CD4-positive, alpha-beta T cell treated with Interleukin-21 for 1 hour (primary cell): ENCODE results near the gene LAMTOR1.

ENCODE experiments used
- DNase-seq: peaks from one replicate; pipeline ENCODE4 v3.0.0-alpha.2; 2020

LAMTOR1 gene

DNA sequence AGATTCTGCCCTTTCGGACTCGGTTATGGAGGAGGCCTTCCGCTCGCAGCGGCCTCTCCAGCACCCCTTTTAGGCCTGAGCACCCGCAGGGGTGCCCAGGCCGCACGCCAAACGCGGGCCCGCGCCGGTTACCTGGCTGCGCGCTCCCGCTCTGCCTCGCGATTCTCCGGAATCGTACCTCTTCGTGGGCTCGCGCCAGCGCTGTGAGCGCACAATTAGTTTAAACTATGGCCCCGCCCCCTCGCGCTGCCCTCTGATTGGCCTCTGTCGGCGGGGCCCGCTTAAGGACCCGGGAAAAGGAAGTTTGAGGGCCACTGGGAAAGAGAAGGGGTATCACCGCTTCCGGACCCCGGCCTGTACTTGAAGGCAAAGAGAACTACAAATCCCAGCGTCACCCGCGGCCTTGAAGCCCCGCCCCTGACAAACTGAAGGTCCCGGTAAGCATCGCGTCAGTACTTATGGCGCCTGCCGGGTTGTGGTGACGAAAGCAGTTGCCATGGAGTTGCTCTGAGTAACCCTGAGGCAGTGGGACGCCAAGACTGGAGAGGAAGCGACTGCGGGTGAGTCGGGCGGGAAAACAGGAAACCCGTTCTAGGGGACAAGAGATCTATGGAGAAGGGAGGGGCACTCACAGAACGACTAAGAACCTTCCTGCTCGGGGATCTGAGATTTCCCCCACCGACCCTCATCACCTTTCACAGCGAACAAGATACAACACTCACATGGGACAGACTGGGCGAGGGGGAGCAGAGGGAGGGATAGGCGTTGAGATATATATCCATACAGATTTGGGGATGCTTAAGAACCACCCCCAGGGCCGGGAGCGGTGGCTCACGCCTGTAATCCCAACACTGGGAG, 22.5 kb downstream of the LAMTOR1 start, which contains the start of the genes LRRC51 and NUMA1:
Gene LRRC51, plus strand, starts transcription at position 525 of the 858 bp plus-strand sequence. CDS start 8,234 bp downstream, outside the sequence.
Gene NUMA1, minus strand, starts transcription at position 217 of the 858 bp plus-strand sequence. CDS start 44,599 bp downstream, outside the sequence.
- DNase-seq = peak; percentile 100

DNA sequence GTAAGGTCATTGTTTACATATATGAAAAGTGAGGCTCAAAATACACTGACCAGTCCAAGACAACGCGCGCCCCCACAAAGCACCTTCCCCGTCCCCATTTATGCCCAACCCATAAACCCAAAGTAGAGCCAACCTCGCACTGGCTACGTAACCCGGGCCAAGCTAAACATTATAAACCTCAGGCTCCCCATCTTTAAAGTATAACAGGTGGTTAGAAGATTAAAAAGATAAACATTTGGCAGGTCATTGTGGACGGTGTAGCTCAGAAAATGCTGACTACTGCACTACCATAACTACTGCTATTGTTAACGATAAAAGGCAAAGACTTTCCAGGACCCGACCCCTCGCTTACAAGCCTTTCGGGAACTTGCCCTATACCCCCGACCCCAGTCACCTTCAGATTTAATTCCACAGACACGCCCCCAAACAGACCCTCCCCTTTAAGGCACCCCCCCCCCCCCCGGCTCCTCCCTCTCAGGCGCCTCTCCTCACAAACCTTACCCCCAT, 23.2 kb downstream of the LAMTOR1 start:
- DNase-seq = peak; percentile 57

DNA sequence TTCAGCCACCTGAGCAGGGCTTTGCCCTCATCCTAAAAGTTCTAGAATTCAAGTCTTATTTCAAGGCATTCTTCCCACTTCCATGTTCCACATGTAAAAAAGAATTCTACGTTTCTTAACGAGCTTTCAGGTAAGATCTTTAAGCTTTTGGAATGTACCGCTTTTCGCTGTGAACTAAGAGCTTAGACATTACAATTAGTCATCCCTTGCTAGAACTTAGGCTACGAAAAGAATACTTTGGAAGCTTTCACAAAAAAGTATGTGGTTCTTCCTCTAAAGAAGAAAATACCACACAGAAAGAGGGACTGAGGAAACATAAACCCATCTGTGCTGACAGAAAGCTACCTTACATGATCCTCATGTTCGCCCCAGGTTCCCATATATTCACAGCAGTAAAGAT, 24.6 kb downstream of the LAMTOR1 start:
- DNase-seq = no peak

DNA sequence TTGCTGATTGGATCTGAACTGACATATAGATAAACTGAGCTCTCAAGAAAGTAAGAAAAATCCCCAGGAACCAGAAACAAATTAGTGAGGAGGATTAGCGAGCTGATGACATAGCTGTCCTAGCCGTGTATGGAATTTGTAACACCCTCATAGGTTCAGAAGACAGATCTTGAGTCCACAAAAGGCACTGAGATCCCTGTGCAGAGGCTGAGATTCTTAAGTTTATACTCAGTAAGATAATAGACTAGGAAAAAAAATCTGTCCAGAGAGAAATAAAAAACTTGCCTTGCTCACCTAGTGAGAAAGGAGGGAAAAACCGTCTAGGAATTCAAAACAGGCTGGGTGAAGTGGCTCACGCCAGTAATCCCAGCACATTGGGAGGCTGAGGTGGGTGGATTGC, 27.3 kb downstream of the LAMTOR1 start:
- DNase-seq = no peak

DNA sequence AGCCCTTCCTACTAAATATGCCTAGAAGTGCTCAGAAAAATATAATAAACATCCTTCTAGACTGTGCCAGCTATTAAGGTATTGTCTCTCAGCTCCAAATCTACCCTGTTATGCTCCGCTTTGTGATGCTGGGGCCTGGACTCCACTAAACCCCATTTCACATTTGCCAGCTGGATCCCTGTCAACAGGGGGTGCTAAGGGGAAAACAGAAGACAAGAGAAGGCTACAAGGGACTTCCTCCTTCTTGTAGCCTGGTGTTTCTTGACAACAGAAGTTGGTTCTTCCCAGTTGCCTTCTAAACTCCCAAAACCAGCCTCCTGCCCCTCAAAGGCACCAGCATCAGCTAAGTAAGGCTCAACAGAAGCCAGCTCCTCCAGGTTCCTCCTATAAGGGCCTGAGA, 28.0 kb downstream of the LAMTOR1 start:
- DNase-seq = peak; percentile 21

DNA sequence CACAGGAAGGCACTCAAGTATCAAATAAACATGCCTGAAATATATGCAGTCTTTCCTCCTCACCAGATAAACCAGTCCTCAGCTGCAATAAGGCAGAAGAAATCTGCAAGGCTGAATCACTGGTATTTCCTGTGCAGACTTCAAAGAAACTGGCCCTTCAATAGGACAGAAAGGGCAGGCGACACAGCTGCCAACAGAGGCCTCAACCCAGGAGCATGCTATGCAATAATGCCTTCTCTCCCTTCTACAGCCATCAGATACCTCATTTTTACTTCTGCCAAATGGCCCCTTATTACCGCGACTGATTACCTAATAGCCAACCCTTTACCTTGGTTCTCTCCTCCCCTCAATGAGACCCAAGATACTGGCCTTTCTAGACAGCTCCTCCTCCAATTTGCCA, 30.7 kb downstream of the LAMTOR1 start:
- DNase-seq = no peak

DNA sequence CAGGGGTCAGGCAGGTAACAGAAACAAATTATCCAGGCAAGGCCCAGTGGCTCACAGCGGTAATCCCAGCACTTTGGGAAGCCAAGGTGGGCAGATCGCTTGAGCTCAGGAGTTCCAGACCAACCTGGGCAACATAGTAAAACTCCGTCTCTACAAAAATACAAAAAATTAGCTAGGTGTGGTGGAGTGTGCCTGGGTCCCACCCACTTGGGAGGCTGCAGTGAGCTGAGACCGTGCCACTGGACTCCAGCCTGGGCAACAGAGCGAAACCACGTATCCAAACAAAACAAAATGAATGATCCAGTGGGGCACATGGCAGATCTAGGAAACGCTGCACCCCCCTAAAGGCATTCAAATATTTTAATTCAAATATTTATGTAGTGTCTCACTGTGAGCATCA, 32.6 kb downstream of the LAMTOR1 start:
- DNase-seq = no peak

DNA sequence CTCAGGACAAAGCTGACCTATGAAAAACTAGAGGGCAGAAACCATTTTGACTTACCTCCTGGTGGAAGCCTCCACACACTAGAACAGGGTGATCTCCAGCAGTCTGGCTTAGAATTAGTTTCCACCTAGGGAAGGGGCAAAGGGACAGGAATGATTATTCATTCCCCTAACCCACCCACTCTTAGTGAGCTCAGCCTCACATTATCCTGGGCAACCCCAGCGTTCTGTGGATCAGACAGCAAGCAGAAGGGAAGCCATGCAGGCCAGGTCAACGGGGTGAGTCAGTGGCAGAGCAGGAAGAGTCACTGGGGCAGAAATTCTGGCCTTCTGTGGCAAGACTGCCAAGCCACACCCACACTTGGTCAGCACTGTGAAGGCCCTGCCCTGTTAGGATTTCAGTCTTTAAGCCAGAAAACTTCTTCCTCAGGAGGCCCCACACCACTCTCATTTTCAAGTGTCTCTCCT, 33.3 kb downstream of the LAMTOR1 start:
- DNase-seq = peak; percentile 13

DNA sequence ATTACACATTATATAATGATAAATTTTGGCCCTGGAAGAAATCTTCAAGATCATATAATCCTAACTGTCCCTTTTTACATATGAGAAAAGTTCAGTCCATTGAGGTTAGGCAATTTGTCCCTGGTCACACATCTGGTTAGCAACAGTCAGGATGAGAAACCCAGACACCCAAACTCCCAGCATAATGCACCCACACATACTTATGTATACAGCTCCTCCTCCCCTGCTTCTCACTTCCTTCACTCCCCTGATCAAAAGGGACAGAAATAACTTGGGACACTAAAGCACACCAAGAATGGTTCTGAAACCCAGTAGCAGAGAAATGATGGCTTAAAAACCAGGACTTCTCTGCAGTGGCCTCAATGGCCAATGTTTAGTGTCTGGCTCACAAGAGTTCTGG, 33.9 kb downstream of the LAMTOR1 start:
- DNase-seq = no peak

DNA sequence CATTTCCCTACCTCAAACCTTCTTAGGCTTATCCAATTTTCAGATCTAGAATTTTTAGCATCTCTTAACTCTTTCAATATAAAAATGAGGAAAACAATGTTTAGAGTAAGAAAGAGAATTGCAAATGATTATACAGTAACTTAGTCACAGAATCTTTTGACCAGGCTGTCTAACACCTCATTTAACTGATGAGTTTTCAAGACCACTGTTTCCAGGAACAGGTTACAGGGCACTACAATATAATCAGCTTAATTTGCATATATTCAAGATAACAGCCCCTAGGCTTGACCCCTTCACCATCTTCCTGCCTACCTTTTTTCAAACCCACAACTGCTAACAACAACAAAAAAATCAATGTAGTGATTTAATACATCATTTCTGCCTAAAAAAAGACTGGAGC, 35.4 kb downstream of the LAMTOR1 start:
- no peak for DNase-seq

DNA sequence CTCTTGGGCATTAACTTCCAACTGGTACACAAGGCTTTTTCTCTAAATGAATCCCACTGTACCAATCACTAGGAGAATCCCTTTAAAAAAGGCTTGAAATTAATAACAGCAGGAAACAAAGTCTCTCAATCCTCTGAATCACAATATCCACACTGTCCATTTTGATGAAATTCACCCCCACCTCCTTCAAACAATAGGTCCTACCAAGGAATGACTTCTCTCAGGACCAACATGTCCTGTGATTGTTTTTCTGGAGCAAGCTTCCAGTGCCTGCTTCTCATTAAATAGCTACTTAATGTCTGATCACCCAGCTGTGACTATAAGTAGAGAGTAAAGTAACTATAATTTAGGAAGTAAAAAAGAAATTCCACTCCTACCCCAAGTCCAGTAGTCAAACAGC, 35.8 kb downstream of the LAMTOR1 start:
- DNase-seq = no peak

DNA sequence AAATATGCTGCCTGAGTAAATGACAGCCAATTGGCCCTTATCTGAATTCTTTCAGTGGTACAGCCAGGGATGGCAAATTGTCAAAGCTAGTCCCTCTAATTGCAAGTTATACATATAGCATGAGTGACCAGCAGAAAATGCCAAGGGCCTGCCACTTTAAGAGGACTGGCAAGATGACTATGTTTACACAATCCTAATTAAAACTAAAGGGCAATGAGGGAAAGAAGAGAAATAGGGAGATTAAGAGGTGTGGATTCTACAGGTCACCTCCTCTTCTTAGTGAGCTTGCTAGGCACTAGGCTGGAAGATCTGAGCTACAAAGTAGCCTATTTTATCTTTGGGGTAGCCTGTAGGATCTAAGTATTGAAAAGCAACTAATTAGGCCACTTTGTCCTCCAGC, 36.2 kb downstream of the LAMTOR1 start:
- DNase-seq = no peak

DNA sequence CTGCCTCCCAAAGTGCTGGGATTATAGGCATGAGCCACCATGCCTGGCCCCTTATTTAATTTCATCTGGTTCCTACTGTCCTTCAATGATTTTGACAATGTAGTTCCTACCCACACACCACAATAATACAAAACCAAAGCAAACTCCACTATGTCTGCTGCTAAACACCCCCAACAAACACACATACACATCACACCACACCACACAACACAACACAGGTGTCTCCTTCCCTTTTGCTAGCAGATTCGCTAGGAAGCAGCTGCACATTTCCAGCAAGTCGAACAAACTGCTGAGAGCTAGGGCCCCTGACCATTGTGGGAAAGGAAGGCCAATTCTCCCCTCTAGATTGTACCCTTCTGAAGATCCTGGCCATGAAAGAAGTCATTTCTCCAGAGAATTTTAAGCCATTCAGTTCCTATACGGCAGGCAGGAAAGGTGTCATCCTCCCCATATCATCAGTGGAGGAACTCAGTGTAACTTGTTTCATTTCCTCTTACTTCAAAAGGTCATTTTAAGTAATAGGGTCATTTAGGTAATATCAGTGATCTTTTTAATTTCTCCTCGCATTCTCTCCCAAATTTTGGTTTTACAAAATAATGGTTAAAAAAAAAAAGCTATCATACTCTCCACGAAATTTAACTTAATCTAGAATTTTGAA, 41.2 kb downstream of the LAMTOR1 start:
- DNase-seq = no peak

DNA sequence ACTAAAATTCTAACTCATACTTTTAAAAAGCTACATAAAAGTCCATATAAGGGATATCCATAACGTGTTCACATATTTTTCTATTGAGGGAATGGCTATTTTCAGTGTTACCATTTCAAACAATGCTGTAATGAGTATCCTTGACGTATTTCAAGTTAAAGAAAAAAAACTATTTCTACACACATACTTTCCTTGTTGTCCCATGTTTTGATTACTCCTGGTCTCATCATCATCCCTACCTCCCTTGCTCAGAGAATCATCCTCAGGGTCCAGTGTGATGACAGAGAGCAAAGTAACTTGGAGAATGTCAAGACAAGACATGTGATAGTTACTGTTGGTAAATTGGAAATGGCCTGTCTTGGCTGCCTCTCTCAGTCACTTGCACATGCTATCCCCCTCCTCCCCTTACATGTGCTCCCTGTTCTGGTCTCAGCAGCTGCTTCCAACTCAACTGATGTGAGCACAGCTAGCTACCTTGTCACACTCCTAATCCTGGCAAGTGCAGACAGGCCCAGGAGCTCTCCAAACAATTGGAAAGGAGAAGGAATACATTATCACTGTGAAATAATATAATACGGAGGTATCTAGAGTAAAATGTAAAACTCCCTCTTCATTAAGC, 44.6 kb downstream of the LAMTOR1 start:
- DNase-seq = no peak

DNA sequence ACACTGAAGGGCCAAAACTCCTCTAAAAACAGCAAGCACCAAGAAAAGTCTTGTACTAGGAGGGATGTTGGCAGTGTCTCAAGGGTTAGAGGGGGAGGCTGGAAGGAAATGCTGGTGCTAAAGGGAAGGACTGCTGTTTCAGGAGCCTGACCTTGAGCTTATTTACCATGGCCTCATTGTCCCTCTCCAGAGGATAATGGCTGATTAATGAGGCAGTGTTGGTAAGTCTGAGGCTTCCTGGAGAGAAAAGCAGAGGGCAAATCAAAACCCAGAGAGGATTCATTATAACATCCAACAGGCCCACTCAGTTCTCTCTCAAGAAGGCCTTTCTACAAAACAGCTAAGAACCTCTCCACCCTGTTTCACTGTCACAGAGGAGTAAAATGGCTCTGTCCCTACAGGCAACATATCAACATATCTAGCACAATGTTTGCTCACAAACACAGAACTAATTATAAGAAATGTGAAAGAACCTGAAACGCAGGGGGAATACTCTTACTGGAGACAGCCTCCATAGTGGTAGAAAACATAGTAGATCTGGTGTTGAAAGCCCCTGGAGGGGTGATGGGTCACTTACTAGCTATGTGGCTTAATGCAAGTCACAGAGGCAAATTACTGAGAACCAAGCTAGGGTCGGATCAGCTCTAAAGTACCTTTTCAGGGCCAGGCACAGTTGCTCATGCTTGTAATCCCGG, 54.2 kb downstream of the LAMTOR1 start:
- DNase-seq = no peak
